ENCODE data around the gene CDCA7L.

DNA sequence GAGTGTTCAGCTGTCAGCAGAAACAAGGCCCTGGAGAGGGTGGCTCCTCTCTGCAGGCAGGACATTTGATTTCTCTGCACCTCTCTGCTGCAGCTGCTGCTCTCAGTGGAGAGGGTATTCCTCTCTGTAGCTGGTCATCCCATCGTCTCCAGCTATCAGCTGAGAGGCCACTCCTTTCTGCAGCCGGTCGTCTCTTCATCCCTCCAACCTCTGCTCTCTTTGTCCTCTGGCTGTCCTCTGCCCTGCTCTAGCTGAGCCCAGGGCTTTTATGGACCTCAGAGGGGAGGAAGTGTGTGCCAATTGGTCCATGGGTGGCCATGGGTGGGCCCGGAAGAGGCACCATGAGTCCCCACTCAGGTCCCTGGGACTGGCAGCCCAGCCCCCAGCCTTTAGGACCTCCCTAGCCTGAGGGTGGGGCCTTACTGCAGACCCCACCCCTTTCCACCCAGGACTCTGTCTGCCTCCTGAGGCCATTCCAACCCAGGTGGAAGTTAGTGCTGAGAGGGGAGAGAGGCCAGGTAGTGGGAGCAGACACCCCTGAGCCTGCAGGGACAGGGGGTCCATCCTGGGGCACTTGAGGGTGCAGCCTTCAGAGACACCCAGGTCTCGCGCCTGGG, 26.2 kb upstream of the CDCA7L start:
- TF ChIP-seq POLR2A (IDR thresholded peaks at IDR 0.05), result no peak
- TF ChIP-seq, protein P1, sequence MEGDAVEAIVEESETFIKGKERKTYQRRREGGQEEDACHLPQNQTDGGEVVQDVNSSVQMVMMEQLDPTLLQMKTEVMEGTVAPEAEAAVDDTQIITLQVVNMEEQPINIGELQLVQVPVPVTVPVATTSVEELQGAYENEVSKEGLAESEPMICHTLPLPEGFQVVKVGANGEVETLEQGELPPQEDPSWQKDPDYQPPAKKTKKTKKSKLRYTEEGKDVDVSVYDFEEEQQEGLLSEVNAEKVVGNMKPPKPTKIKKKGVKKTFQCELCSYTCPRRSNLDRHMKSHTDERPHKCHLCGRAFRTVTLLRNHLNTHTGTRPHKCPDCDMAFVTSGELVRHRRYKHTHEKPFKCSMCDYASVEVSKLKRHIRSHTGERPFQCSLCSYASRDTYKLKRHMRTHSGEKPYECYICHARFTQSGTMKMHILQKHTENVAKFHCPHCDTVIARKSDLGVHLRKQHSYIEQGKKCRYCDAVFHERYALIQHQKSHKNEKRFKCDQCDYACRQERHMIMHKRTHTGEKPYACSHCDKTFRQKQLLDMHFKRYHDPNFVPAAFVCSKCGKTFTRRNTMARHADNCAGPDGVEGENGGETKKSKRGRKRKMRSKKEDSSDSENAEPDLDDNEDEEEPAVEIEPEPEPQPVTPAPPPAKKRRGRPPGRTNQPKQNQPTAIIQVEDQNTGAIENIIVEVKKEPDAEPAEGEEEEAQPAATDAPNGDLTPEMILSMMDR (IDR thresholded peaks at IDR 0.05), result no peak

Data from thyroid gland (tissue), 4 donors.